ENCODE measurements around the gene MUC12. TPM values are rescaled to one million over a fixed set of nuclear protein-coding genes. Genes with fewer than 3 reads are reported as not detected.

MUC12 gene
- total and polyA plus RNA-seq, 2 of the 8 experiments (the other 6 are each of a cell fraction or from before 2014, with no cell fraction given) = 7.7 to 16.2 TPM

- TF ChIP-seq USF2 (IDR thresholded peaks at IDR 0.05; ENCODE audit: low read length) (no peak), SIN3A (conservative IDR thresholded peaks at IDR 0.05 in 1 of 2, IDR thresholded peaks at IDR 0.05 in 1 of 2; ENCODE audit: low read depth in 1 of 2, low read length in 2 of 2) (no peak), CHD1 (IDR thresholded peaks at IDR 0.05; ENCODE audit: low read depth, low read length) (no peak), CHD7 (IDR thresholded peaks at IDR 0.05; ENCODE audit: insufficient replicate concordance, low read length) (no peak), ATF2 (IDR thresholded peaks at IDR 0.05; ENCODE audit: low read length) (no peak), RAD21 (IDR thresholded peaks at IDR 0.05 in 1 of 2, conservative IDR thresholded peaks at IDR 0.05 in 1 of 2; ENCODE audit: low read depth in 2 of 2, low read length in 2 of 2) (no peak), JUND (IDR thresholded peaks at IDR 0.05; ENCODE audit: low read length) (no peak), SP4 (IDR thresholded peaks at IDR 0.05; ENCODE audit: low read length) (no peak)
Measured at GRCh38 chr7:100969066-100969615, at the start of gene MUC12 (continued).
